HCT116 (cell line): ENCODE results near the gene PIGM. TPM values are rescaled to one million over a fixed set of nuclear protein-coding genes. Genes with fewer than 3 reads are reported as not detected.

Source experiments
- ATAC-seq: fragments of 200-7000 bp; cut with Tn5 transposase; 2 replicates; pipeline ENCODE4 v1.9.1; 2020; ENCODE audit warnings: mild to moderate bottlenecking, moderate library complexity
- BruUV-seq: library from RNA; stranded (reverse); fragments of 400-500 nt; replicated peaks from 2 replicates; lab custom pipeline; 2021; lab: Mats Ljungman, UMichigan
- CTCF ChIA-PET: fragments of 300-600 bp; sonication (Branson Sonifier 250); formaldehyde crosslinking; loops from one replicate; lab custom pipeline; 2021; ENCODE audit warnings: antibody characterized with exemption; lab: Charles Lee
- POLR2A ChIA-PET: fragments of 300-600, 350-600 bp; sonication (Branson Sonifier 250); formaldehyde crosslinking; loops from one replicate; lab custom pipeline; 2021; ENCODE audit warnings: antibody characterized with exemption; lab: Charles Lee
- RAD21 ChIA-PET, 2 experiments: fragments of 300-600 bp; sonication (Branson Sonifier 250); formaldehyde crosslinking; loops; one replicate each; lab custom pipeline; 2023; ENCODE audit warnings: low total read pairs in 2 of 2; ENCODE audit not compliant: uncharacterized antibody in 2 of 2, unreplicated experiment in 2 of 2, low non-redundant PET in 1 of 2; lab: Charles Lee
- DNase-seq: peaks from one replicate; pipeline ENCODE4 v3.0.0-alpha.2; 2010; ENCODE audit warnings: low read depth, low spot score
- H2AFZ ChIP-seq: fragments of 200-600 bp; shearing (Covaris generic), sonication (generic); 2 replicates; pipeline ENCODE4 v1.6.1; 2017; ENCODE audit warnings: low read depth, mixed run types, mixed read lengths, antibody characterized with exemption, low read length; ENCODE audit not compliant: poor library complexity, severe bottlenecking
- H3K27ac ChIP-seq: 2 replicates; pipeline ENCODE4 v1.5.1; 2012; ENCODE audit warnings: low read depth, low read length
- H3K27me3 ChIP-seq: fragments of 200-600 bp; sonication (generic); 2 replicates; pipeline ENCODE4 v1.6.1; 2016; ENCODE audit warnings: mixed run types, low read length, mixed read lengths; ENCODE audit not compliant: insufficient read depth
- H3K36me3 ChIP-seq, 2 experiments: fragments of 200-500 bp in 1 of 2; fragments of 200-600 bp in 1 of 2; sonication (Bioruptor generic) in 1 of 2; sonication (generic) in 1 of 2; 2 replicates each; pipeline versions ENCODE4 v1.5.1 to v1.6.1; 2014 to 2016; ENCODE audit warnings: low read length in 2 of 2, inconsistent platforms in 1 of 2, mixed read lengths in 1 of 2, mixed run types in 1 of 2; ENCODE audit not compliant: insufficient read depth in 2 of 2, control insufficient read depth in 1 of 2
- H3K4me1 ChIP-seq, 2 experiments: fragments of 200-600 bp in 1 of 2; sonication (generic) in 1 of 2; 2 replicates each; pipeline versions ENCODE4 v1.5.1 to v1.6.1; 2012 to 2017; ENCODE audit warnings: low read length in 2 of 2, inconsistent platforms in 1 of 2, mild to moderate bottlenecking in 1 of 2, mixed read lengths in 1 of 2, mixed run types in 1 of 2, moderate library complexity in 1 of 2; ENCODE audit not compliant: insufficient read depth in 2 of 2, control insufficient read depth in 1 of 2
- H3K4me2 ChIP-seq: fragments of 200-600 bp; sonication (generic); 2 replicates; pipeline ENCODE4 v1.6.1; 2017; ENCODE audit warnings: mixed run types, low read length, mixed read lengths
- H3K4me3 ChIP-seq, 2 experiments: fragments of 200-600 bp in 1 of 2; sonication (generic) in 1 of 2; replicated peaks in 1 of 2; 2 replicates each; pipeline ENCODE4 v1.5.1; 2011 to 2016; ENCODE audit warnings: low read length in 2 of 2, control low read depth in 1 of 2, low read depth in 1 of 2, mild to moderate bottlenecking in 1 of 2, mixed read lengths in 1 of 2, mixed run types in 1 of 2
- H3K79me2 ChIP-seq: fragments of 200-600 bp; sonication (generic); 2 replicates; pipeline ENCODE4 v1.6.1; 2017; ENCODE audit warnings: mild to moderate bottlenecking, mixed run types, low read length, moderate library complexity, mixed read lengths; ENCODE audit not compliant: insufficient read depth
- H3K9ac ChIP-seq: fragments of 200-600 bp; sonication (generic); 2 replicates; pipeline ENCODE4 v1.6.1; 2016; ENCODE audit warnings: low read length, mixed read lengths
- H3K9me2 ChIP-seq: fragments of 200-600 bp; sonication (generic), shearing (Covaris generic); 2 replicates; pipeline ENCODE4 v1.6.1; 2017; ENCODE audit warnings: mixed run types, mild to moderate bottlenecking, moderate library complexity; ENCODE audit not compliant: insufficient read depth
- H3K9me3 ChIP-seq, 2 experiments: fragments of 200-500 bp in 1 of 2; fragments of 200-600 bp in 1 of 2; sonication (Bioruptor generic) in 1 of 2; sonication (generic) in 1 of 2; 2 replicates each; pipeline ENCODE4 v1.6.1; 2014 to 2017; ENCODE audit warnings: low read length in 2 of 2, mixed read lengths in 2 of 2, inconsistent platforms in 1 of 2, low read depth in 1 of 2, mild to moderate bottlenecking in 1 of 2, mixed run types in 1 of 2, moderate library complexity in 1 of 2; ENCODE audit not compliant: control insufficient read depth in 1 of 2, insufficient read depth in 1 of 2
- H4K20me1 ChIP-seq: fragments of 200-600 bp; sonication (generic), shearing (Covaris generic); 2 replicates; pipeline ENCODE4 v1.6.1; 2017; ENCODE audit warnings: mixed run types, mild to moderate bottlenecking, moderate library complexity; ENCODE audit not compliant: insufficient read depth
- CBX3 ChIP-seq: IDR thresholded peaks from 2 replicates; pipeline ENCODE4 v1.6.1; 2012; ENCODE audit warnings: low read depth
- CEBPB ChIP-seq: IDR thresholded peaks from 2 replicates; pipeline ENCODE4 v1.6.1; 2012; ENCODE audit warnings: low read depth
- CTCF ChIP-seq, 3 experiments: fragments of 200-600 bp in 1 of 3; sonication (generic) in 1 of 3; IDR thresholded peaks in 2 of 3; conservative IDR thresholded peaks in 1 of 3; 2 replicates each; pipeline ENCODE4 v1.5.1; 2012 to 2017; ENCODE audit warnings: low read depth in 2 of 3, low read length in 2 of 3, antibody characterized with exemption in 1 of 3, borderline replicate concordance in 1 of 3, control low read depth in 1 of 3, mild to moderate bottlenecking in 1 of 3, mixed read lengths in 1 of 3, mixed run types in 1 of 3, moderate library complexity in 1 of 3; ENCODE audit not compliant: insufficient read depth in 1 of 3
- ELF1 ChIP-seq: IDR thresholded peaks from 2 replicates; pipeline ENCODE4 v1.6.1; 2012; ENCODE audit warnings: low read depth, borderline replicate concordance
- MAX ChIP-seq: IDR thresholded peaks from 2 replicates; pipeline ENCODE4 v1.6.1; 2012
- POLR2A ChIP-seq: IDR thresholded peaks from 2 replicates; pipeline ENCODE4 v1.7.0; 2011; ENCODE audit warnings: borderline replicate concordance; ENCODE audit not compliant: insufficient read depth, insufficient read length; ENCODE audit errors: extremely low read depth
- RAD21 ChIP-seq: IDR thresholded peaks from 2 replicates; pipeline ENCODE4 v1.6.1; 2012; ENCODE audit warnings: low read depth, mild to moderate bottlenecking
- SP1 ChIP-seq: IDR thresholded peaks from 2 replicates; pipeline ENCODE4 v1.6.1; 2012; ENCODE audit warnings: low read depth
- YY1 ChIP-seq: IDR thresholded peaks from 2 replicates; pipeline ENCODE4 v1.6.1; 2011; ENCODE audit warnings: low read length, low read depth, moderate library complexity, mild to moderate bottlenecking; ENCODE audit not compliant: insufficient replicate concordance; ENCODE audit errors: extremely low read depth
- intact Hi-C: fragments of 100-400 bp; cut with micrococcal nuclease; formaldehyde crosslinking; loops from 2 replicates; pipeline ENCODE4 v1.10.0; 2022
- total RNA-seq: library from RNA; stranded (reverse); gene quantifications from one replicate; pipeline ENCODE4 v1.2.1, GENCODE V29; 2021; ENCODE audit not compliant: unreplicated experiment

PIGM gene
- total RNA-seq, 1 experiment from 2014 or later: 4.1 TPM

DNA sequence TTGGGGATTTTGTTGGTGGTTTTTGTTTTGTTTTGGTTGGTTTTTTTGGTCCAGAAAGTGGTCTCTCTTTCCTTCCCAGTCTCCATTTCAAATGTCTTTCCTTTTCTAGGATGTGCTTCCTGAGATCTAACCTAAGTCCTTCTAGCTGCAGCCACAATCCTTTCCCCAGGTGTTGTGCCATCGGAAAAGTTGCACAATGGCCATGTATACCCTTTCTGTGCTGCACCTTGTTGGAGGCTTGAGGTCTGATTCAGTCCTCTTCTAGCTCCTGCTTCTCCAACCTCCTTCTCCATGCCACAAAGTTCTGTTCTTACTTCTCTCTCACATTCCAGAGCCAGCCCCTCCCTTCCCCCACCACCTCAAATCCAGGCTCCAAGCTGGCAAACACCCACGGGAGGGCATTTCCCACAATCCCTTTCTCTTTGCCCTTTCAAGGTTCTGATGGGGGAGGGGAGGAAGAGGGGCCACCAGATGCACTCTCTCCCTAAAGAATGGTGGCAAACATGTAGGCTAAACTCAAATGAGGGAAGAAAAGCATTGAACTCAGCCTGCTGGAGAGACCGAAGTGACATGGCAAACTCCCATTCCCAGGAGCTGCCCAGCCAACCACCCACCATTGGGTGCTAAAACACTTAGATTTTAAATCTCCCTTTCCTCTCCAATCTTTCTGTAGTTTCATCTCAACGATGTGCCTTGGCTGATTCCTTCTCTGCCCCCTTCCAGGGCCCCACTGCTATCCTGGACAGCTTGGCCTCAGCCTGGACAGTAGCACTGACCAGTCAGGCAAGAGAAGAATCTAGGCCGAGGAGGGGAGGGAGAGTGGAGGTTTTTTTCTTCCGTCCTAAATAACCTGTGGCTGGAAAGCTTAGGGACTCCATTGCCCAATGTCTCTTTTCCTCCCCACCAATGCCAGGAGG is 35.3 kb upstream of the PIGM start:
- no peaks in the 10 kb centered on the region for H3K27me3 ChIP-seq
- peaks cover 0 to 13% of the 10 kb centered on the region in 2 experiments; a peak in 1 of 4 replicates for H3K4me1 ChIP-seq
- H4K20me1 ChIP-seq: no peaks in the 10 kb centered on the region
- intact Hi-C loops: no loop called here
- RAD21 ChIA-PET: no interaction called here
- no peaks in the 10 kb centered on the region for H3K9me2 ChIP-seq
- ATAC-seq: no peak
- no peaks in the 10 kb centered on the region for H3K36me3 ChIP-seq
- H3K27ac ChIP-seq: no peak overlapping the region
- no peak overlapping the region for H2AFZ ChIP-seq
- CTCF ChIA-PET: interaction anchor here (1.3 to 2.8 kb wide), 3 partner anchors 9 to 21 kb away, joined by 3 to 9 read pairs (median 5); no protein-coding TSS in a partner anchor
- no peak overlapping the region for H3K9ac ChIP-seq
- no peak overlapping the region for H3K4me2 ChIP-seq
- no peaks in the 10 kb centered on the region for H3K79me2 ChIP-seq
- no peak overlapping the region for H3K4me3 ChIP-seq
- no peaks in the 10 kb centered on the region for H3K9me3 ChIP-seq
- no peak for TF ChIP-seq YY1
- TF ChIP-seq MAX: no peak
- TF ChIP-seq CEBPB: no peak
- no peak for TF ChIP-seq CBX3
- no peak for TF ChIP-seq SP1
- TF ChIP-seq ELF1: no peak
- no peak for TF ChIP-seq CTCF (IDR thresholded peaks at IDR 0.05 in 2 of 3, conservative IDR thresholded peaks at IDR 0.05 in 1 of 3; ENCODE audit: borderline replicate concordance in 1 of 3, insufficient read depth in 1 of 3, low read depth in 2 of 3, low read length in 2 of 3)
- TF ChIP-seq RAD21: no peak
- TF ChIP-seq POLR2A: no peak
- DNase-seq: no peak
- POLR2A ChIA-PET: no interaction called here
- BruUV-seq: no TSS peak
